Mesendoderm (in vitro differentiated cells): ENCODE measurements around the gene XXYLT1.

ENCODE experiments used
- DNase-seq: peaks from one replicate; pipeline ENCODE4 v3.0.0; 2013
- H2AK5ac ChIP-seq: 2 replicates; pipeline ENCODE4 v1.6.1; 2013; ENCODE audit warnings: low read length, inconsistent platforms
- H2BK120ac ChIP-seq: 2 replicates; pipeline ENCODE4 v1.6.1; 2013; ENCODE audit warnings: low read depth, mild to moderate bottlenecking, low read length, moderate library complexity, mixed read lengths
- H2BK15ac ChIP-seq: replicated peaks from 2 replicates; pipeline ENCODE4 v1.6.1; 2013; ENCODE audit warnings: low read depth, mild to moderate bottlenecking, moderate library complexity
- H2BK5ac ChIP-seq: 2 replicates; pipeline ENCODE4 v1.6.1; 2013; ENCODE audit warnings: low read length, inconsistent platforms
- H3K18ac ChIP-seq: 2 replicates; pipeline ENCODE4 v1.6.1; 2013; ENCODE audit warnings: mild to moderate bottlenecking, low read length, mixed read lengths
- H3K23ac ChIP-seq: one replicate; pipeline ENCODE4 v1.6.1; 2013; ENCODE audit warnings: low read length
- H3K27ac ChIP-seq: 2 replicates; pipeline ENCODE4 v1.5.1; 2013; ENCODE audit warnings: low read depth, mild to moderate bottlenecking, inconsistent platforms, low read length, moderate library complexity
- H3K27me3 ChIP-seq: 2 replicates; pipeline ENCODE4 v1.6.1; 2013; ENCODE audit warnings: low read length, control low read depth, mild to moderate bottlenecking, inconsistent platforms; ENCODE audit not compliant: insufficient read depth, poor library complexity
- H3K36me3 ChIP-seq: 2 replicates; pipeline ENCODE4 v1.6.1; 2013; ENCODE audit warnings: low read length, inconsistent platforms; ENCODE audit not compliant: control insufficient read depth, insufficient read depth
- H3K4ac ChIP-seq: one replicate; pipeline ENCODE4 v1.6.1; 2013; ENCODE audit warnings: low read depth, mild to moderate bottlenecking, low read length, moderate library complexity
- H3K4me1 ChIP-seq: 2 replicates; pipeline ENCODE4 v1.6.1; 2013; ENCODE audit warnings: low read depth, low read length, inconsistent platforms; ENCODE audit not compliant: control insufficient read depth
- H3K4me2 ChIP-seq: 2 replicates; pipeline ENCODE4 v1.6.1; 2013; ENCODE audit warnings: low read length
- H3K4me3 ChIP-seq: 2 replicates; pipeline ENCODE4 v1.5.1; 2013; ENCODE audit warnings: mild to moderate bottlenecking, low read length
- H3K56ac ChIP-seq: one replicate; pipeline ENCODE4 v1.6.1; 2013; ENCODE audit warnings: low read length
- H3K79me1 ChIP-seq: 2 replicates; pipeline ENCODE4 v1.6.1; 2013; ENCODE audit warnings: low read length, inconsistent platforms
- H3K79me2 ChIP-seq: 2 replicates; pipeline ENCODE4 v1.6.1; 2013; ENCODE audit warnings: mild to moderate bottlenecking, low read length; ENCODE audit not compliant: control insufficient read depth, insufficient read depth
- H3K9ac ChIP-seq: 2 replicates; pipeline ENCODE4 v1.6.1; 2013; ENCODE audit warnings: low read length, inconsistent platforms
- H4K5ac ChIP-seq: one replicate; pipeline ENCODE4 v1.6.1; 2013; ENCODE audit warnings: low read length
- H4K8ac ChIP-seq: one replicate; pipeline ENCODE4 v1.6.1; 2013; ENCODE audit warnings: low read depth, mild to moderate bottlenecking, control low read depth, low read length, moderate library complexity
- WGBS: extraction: QIAGEN DNeasy Blood & Tissue Kit; methylation state at CpG from one replicate; pipeline ENCODE4 v1.1.7; 2013; ENCODE audit warnings: low lambda C conversion rate, missing lambda C conversion rate; ENCODE audit not compliant: insufficient coverage; ENCODE audit errors: extremely low coverage; 5-methylcytosine and 5-hydroxymethylcytosine counted together

XXYLT1 gene

GRCh38 chr3:195265363-195265976, 5.5 kb downstream of the XXYLT1 start:
- Histone ChIP-seq H4K5ac (no peak overlapping the region), H3K79me2 (peaks cover 56% of the 10 kb centered on the region), H3K79me1 (peaks cover 30% of the 10 kb centered on the region), H3K9ac (no peak overlapping the region), H3K36me3 (no peaks in the 10 kb centered on the region), H3K18ac (no peak overlapping the region), H2BK120ac (no peak overlapping the region), H3K4me3 (no peak overlapping the region), H3K4me2 (no peak overlapping the region), H3K56ac (no peak overlapping the region), H2AK5ac (no peak overlapping the region), H2BK5ac (no peak overlapping the region), H3K27ac (no peak overlapping the region), H3K27me3 (no peaks in the 10 kb centered on the region), H4K8ac (no peak overlapping the region), H3K4me1 (peaks cover 8% of the 10 kb centered on the region), H3K23ac (no peak overlapping the region), H2BK15ac (no peak overlapping the region), H3K4ac (no peak overlapping the region)
- DNase-seq = no peak
- WGBS = no CpG with 5 or more reads among the region's 13 CpGs

GRCh38 chr3:195263925-195264600, 6.9 kb downstream of the XXYLT1 start:
- H3K4me2 ChIP-seq = no peak overlapping the region

GRCh38 chr3:195263193-195263924, 7.6 kb downstream of the XXYLT1 start:
- Histone ChIP-seq H3K9ac (no peak overlapping the region), H3K4me1 (peaks cover 8% of the 10 kb centered on the region), H3K18ac (no peak overlapping the region), H3K4me3 (no peak overlapping the region), H3K36me3 (no peaks in the 10 kb centered on the region), H4K5ac (no peak overlapping the region), H3K4me2 (no peak overlapping the region), H3K27me3 (no peaks in the 10 kb centered on the region), H2BK120ac (no peak overlapping the region), H4K8ac (no peak overlapping the region), H3K56ac (no peak overlapping the region), H2BK5ac (no peak overlapping the region), H2BK15ac (no peak overlapping the region), H3K79me2 (peaks cover 38% of the 10 kb centered on the region), H2AK5ac (no peak overlapping the region), H3K4ac (no peak overlapping the region), H3K23ac (no peak overlapping the region), H3K27ac (no peak overlapping the region), H3K79me1 (peaks cover 23% of the 10 kb centered on the region)
- DNase-seq = no peak
- no CpG with 5 or more reads among the region's 11 CpGs for WGBS

More at GRCh38 chr3:195263925-195264600, 6.9 kb downstream of the XXYLT1 start:
- no peaks in the 10 kb centered on the region for H3K27me3 ChIP-seq
- H2BK120ac ChIP-seq = no peak overlapping the region
- H3K56ac ChIP-seq = no peak overlapping the region
- peaks cover 22% of the 10 kb centered on the region for H3K79me1 ChIP-seq
- no peak overlapping the region for H3K23ac ChIP-seq
- peaks cover 4% of the 10 kb centered on the region for H3K4me1 ChIP-seq
- no peak overlapping the region for H4K5ac ChIP-seq
- no peak overlapping the region for H3K9ac ChIP-seq
- H4K8ac ChIP-seq = no peak overlapping the region
- H3K36me3 ChIP-seq = no peaks in the 10 kb centered on the region
- H3K4me3 ChIP-seq = no peak overlapping the region
- H2AK5ac ChIP-seq = no peak overlapping the region
- no peak overlapping the region for H3K18ac ChIP-seq
- no peak overlapping the region for H3K27ac ChIP-seq
- no peak overlapping the region for H2BK15ac ChIP-seq
- no peak overlapping the region for H2BK5ac ChIP-seq
- no peak overlapping the region for H3K4ac ChIP-seq
- DNase-seq = no peak
- peaks cover 45% of the 10 kb centered on the region for H3K79me2 ChIP-seq
- WGBS = no CpG with 5 or more reads among the region's 10 CpGs

- Histone ChIP-seq H3K27ac (no peak overlapping the region), H2BK5ac (no peak overlapping the region), H3K18ac (no peak overlapping the region), H4K5ac (no peak overlapping the region), H2AK5ac (no peak overlapping the region), H3K79me1 (peaks cover 29% of the 10 kb centered on the region), H3K27me3 (no peaks in the 10 kb centered on the region), H2BK15ac (no peak overlapping the region), H2BK120ac (no peak overlapping the region), H3K79me2 (peaks cover 41% of the 10 kb centered on the region), H3K36me3 (no peaks in the 10 kb centered on the region), H3K56ac (no peak overlapping the region), H3K4me1 (peaks cover 8% of the 10 kb centered on the region), H3K23ac (no peak overlapping the region), H4K8ac (no peak overlapping the region), H3K9ac (no peak overlapping the region), H3K4me2 (no peak overlapping the region), H3K4ac (no peak overlapping the region), H3K4me3 (no peak overlapping the region)
- no CpG with 5 or more reads among the region's 2 CpGs for WGBS
- no peak for DNase-seq
Measured at GRCh38 chr3:195261925-195262324, 9.0 kb downstream of the XXYLT1 start.

- Histone ChIP-seq H2AK5ac (no peak overlapping the region), H3K4ac (no peak overlapping the region), H3K23ac (no peak overlapping the region), H4K8ac (no peak overlapping the region), H3K56ac (peak overlapping the region; percentile 85), H3K9ac (peak overlapping the region; percentile 56), H3K79me1 (peaks cover 34% of the 10 kb centered on the region), H3K4me1 (peaks cover 8% of the 10 kb centered on the region), H3K36me3 (no peaks in the 10 kb centered on the region), H2BK5ac (no peak overlapping the region), H3K79me2 (peaks cover 43% of the 10 kb centered on the region), H2BK15ac (no peak overlapping the region), H4K5ac (no peak overlapping the region), H3K27me3 (no peaks in the 10 kb centered on the region), H3K4me3 (peak overlapping the region; percentile 19), H2BK120ac (no peak overlapping the region), H3K27ac (no peak overlapping the region), H3K18ac (no peak overlapping the region), H3K4me2 (peak overlapping the region; percentile 98)
- no CpG with 5 or more reads among the region's 41 CpGs for WGBS
- DNase-seq = peak; percentile 82
Measured at GRCh38 chr3:195260280-195260905, 10.6 kb downstream of the XXYLT1 start.
